DOHH2 (cell line): Measurements from ENCODE around the gene PEPD.

ENCODE experiments used
- H3F3A ChIP-seq: fragments of 200-600 bp; sonication (generic), shearing (Covaris generic); 2 replicates; pipeline ENCODE4 v1.6.0; 2016; ENCODE audit warnings: antibody characterized with exemption, mild to moderate bottlenecking; ENCODE audit not compliant: control insufficient read depth, insufficient read depth
- H3K27ac ChIP-seq: fragments of 200-600 bp; sonication (generic); 2 replicates; pipeline ENCODE4 v1.5.1; 2014; ENCODE audit warnings: low read depth, mild to moderate bottlenecking, low read length, moderate library complexity
- H3K27me3 ChIP-seq: fragments of 200-600 bp; sonication (generic); 2 replicates; pipeline ENCODE4 v1.6.1; 2014; ENCODE audit warnings: mild to moderate bottlenecking, low read length, mixed read lengths; ENCODE audit not compliant: control insufficient read depth
- H3K36me3 ChIP-seq: fragments of 200-600 bp; sonication (generic); 2 replicates; pipeline ENCODE4 v1.6.1; 2014; ENCODE audit warnings: mild to moderate bottlenecking, low read length, moderate library complexity, mixed read lengths; ENCODE audit not compliant: control insufficient read depth
- H3K4me1 ChIP-seq: fragments of 200-600 bp; sonication (generic); 2 replicates; pipeline ENCODE4 v1.6.1; 2014; ENCODE audit warnings: mild to moderate bottlenecking, low read length, mixed read lengths; ENCODE audit not compliant: control insufficient read depth
- H3K4me2 ChIP-seq: fragments of 200-600 bp; sonication (generic); 2 replicates; pipeline ENCODE4 v1.6.0; 2014; ENCODE audit warnings: mild to moderate bottlenecking, low read length, moderate library complexity
- H3K4me3 ChIP-seq: fragments of 200-600 bp; sonication (generic); 2 replicates; pipeline ENCODE4 v1.5.1; 2014; ENCODE audit warnings: mild to moderate bottlenecking, low read length, mixed read lengths
- H3K79me2 ChIP-seq: fragments of 200-600 bp; sonication (generic); 2 replicates; pipeline ENCODE4 v1.6.1; 2014; ENCODE audit warnings: mild to moderate bottlenecking, low read length, mixed read lengths; ENCODE audit not compliant: control insufficient read depth
- H3K9me2 ChIP-seq: fragments of 200-600 bp; sonication (generic); replicated peaks from 2 replicates; pipeline ENCODE4 v1.6.1; 2014; ENCODE audit warnings: mild to moderate bottlenecking, low read length, mixed read lengths; ENCODE audit not compliant: control insufficient read depth
- H3K9me3 ChIP-seq: fragments of 200-600 bp; sonication (generic); 2 replicates; pipeline ENCODE4 v1.6.1; 2014; ENCODE audit warnings: antibody characterized with exemption, low read length, mixed read lengths; ENCODE audit not compliant: control insufficient read depth, insufficient read depth
- H4K20me1 ChIP-seq: fragments of 200-600 bp; sonication (generic); 2 replicates; pipeline ENCODE4 v1.6.0; 2014; ENCODE audit warnings: low read depth, mild to moderate bottlenecking, antibody characterized with exemption, low read length, moderate library complexity; ENCODE audit not compliant: control insufficient read depth, insufficient read depth
- CTCF ChIP-seq: fragments of 200-600 bp; sonication (generic); IDR thresholded peaks from one replicate; pipeline ENCODE4 v1.5.1; 2014; ENCODE audit warnings: antibody characterized with exemption, mild to moderate bottlenecking, low read depth, low read length; ENCODE audit not compliant: poor library complexity, severe bottlenecking
- EZH2phosphoT487 ChIP-seq: fragments of 200-600 bp; sonication (generic); IDR thresholded peaks from 2 replicates; pipeline ENCODE4 v1.6.1; 2017; ENCODE audit warnings: borderline replicate concordance, mild to moderate bottlenecking, antibody characterized with exemption, low read length, moderate library complexity, mixed read lengths

Gene PEPD

GRCh38 chr19:33463199-33463598 lies 58.4 kb downstream of the PEPD start:
- Histone ChIP-seq H3K4me2 (no peak overlapping the region), H3K4me3 (no peak overlapping the region)
- TF ChIP-seq CTCF: no peak
- TF ChIP-seq EZH2phosphoT487: no peak

GRCh38 chr19:33462112-33462791 lies 59.3 kb downstream of the PEPD start:
- Histone ChIP-seq H3F3A (no peaks in the 10 kb centered on the region), H3K36me3 (no peaks in the 10 kb centered on the region), H3K9me3 (no peaks in the 10 kb centered on the region), H3K9me2 (no peaks in the 10 kb centered on the region), H3K27me3 (no peaks in the 10 kb centered on the region), H3K79me2 (no peaks in the 10 kb centered on the region), H3K4me2 (no peak overlapping the region), H4K20me1 (no peaks in the 10 kb centered on the region), H3K4me1 (no peaks in the 10 kb centered on the region), H3K4me3 (no peak overlapping the region), H3K27ac (no peak overlapping the region)
- TF ChIP-seq CTCF (no peak), EZH2phosphoT487 (no peak)

More at GRCh38 chr19:33463199-33463598, 58.4 kb downstream of the PEPD start:
- H3K27ac ChIP-seq: no peak overlapping the region
- no peaks in the 10 kb centered on the region for H3K36me3 ChIP-seq
- no peaks in the 10 kb centered on the region for H3K4me1 ChIP-seq
- no peaks in the 10 kb centered on the region for H3K9me3 ChIP-seq
- no peaks in the 10 kb centered on the region for H4K20me1 ChIP-seq
- no peaks in the 10 kb centered on the region for H3K27me3 ChIP-seq
- no peaks in the 10 kb centered on the region for H3K9me2 ChIP-seq
- no peaks in the 10 kb centered on the region for H3K79me2 ChIP-seq
- no peaks in the 10 kb centered on the region for H3F3A ChIP-seq

GRCh38 chr19:33461256-33462111 lies 60.1 kb downstream of the PEPD start:
- no peaks in the 10 kb centered on the region for H3K36me3 ChIP-seq
- TF ChIP-seq CTCF (no peak), EZH2phosphoT487 (no peak)
- H3K79me2 ChIP-seq: no peaks in the 10 kb centered on the region
- no peaks in the 10 kb centered on the region for H3K27me3 ChIP-seq
- no peaks in the 10 kb centered on the region for H3F3A ChIP-seq
- H3K27ac ChIP-seq: no peak overlapping the region
- no peak overlapping the region for H3K4me3 ChIP-seq
- no peaks in the 10 kb centered on the region for H3K4me1 ChIP-seq
- H3K9me3 ChIP-seq: no peaks in the 10 kb centered on the region
- no peaks in the 10 kb centered on the region for H4K20me1 ChIP-seq
- H3K9me2 ChIP-seq: no peaks in the 10 kb centered on the region
- H3K4me2 ChIP-seq: no peak overlapping the region
